OCI-LY3 (cell line): ENCODE data around the gene ZBTB7C.

ENCODE experiments used
- EZH2phosphoT487 ChIP-seq: fragments of 200-600 bp; shearing (Covaris generic); IDR thresholded peaks from 2 replicates; pipeline ENCODE4 v1.6.1; 2018; ENCODE audit warnings: antibody characterized with exemption, mixed run types, low read depth
- TF ChIP-seq, protein P1 (sequence below): fragments of 200-600, 300-600 bp; sonication (generic); IDR thresholded peaks from 2 replicates; pipeline ENCODE4 v1.5.1; 2014; ENCODE audit warnings: antibody characterized with exemption, low read length, low read depth

GRCh38 chr18:48036226-48036625, 373.0 kb downstream of the ZBTB7C start:
- TF ChIP-seq, protein P1, sequence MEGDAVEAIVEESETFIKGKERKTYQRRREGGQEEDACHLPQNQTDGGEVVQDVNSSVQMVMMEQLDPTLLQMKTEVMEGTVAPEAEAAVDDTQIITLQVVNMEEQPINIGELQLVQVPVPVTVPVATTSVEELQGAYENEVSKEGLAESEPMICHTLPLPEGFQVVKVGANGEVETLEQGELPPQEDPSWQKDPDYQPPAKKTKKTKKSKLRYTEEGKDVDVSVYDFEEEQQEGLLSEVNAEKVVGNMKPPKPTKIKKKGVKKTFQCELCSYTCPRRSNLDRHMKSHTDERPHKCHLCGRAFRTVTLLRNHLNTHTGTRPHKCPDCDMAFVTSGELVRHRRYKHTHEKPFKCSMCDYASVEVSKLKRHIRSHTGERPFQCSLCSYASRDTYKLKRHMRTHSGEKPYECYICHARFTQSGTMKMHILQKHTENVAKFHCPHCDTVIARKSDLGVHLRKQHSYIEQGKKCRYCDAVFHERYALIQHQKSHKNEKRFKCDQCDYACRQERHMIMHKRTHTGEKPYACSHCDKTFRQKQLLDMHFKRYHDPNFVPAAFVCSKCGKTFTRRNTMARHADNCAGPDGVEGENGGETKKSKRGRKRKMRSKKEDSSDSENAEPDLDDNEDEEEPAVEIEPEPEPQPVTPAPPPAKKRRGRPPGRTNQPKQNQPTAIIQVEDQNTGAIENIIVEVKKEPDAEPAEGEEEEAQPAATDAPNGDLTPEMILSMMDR = no peak
- TF ChIP-seq EZH2phosphoT487 = no peak
